Kidney (tissue), 14 donors: ENCODE results near the gene ACTBL2. TPM values are rescaled to one million over a fixed set of nuclear protein-coding genes. Genes with fewer than 3 reads are reported as not detected.
A peak's percentile ranks its signal among the peaks of the same experiment; 100 is the strongest.

ENCODE experiments used
- DNase-seq, 5 donors: peaks; one replicate each; pipeline ENCODE4 v3.0.0-alpha.2; 2013 to 2020
- FAIRE-seq: peaks from 2 replicates; lab custom pipeline; 2012; peaks lifted over from hg19 to GRCh38; lab: Jason Lieb, UNC
- H3K27ac ChIP-seq, 2 donors: one replicate each; pipeline ENCODE4 v1.7.0; 2013; ENCODE audit warnings: low read depth in 2 of 2, low read length in 2 of 2, inconsistent platforms in 1 of 2
- H3K27me3 ChIP-seq: one replicate; pipeline ENCODE4 v1.7.1; 2013; ENCODE audit warnings: low read length, inconsistent platforms; ENCODE audit not compliant: control insufficient read depth, insufficient read depth
- H3K36me3 ChIP-seq, 3 donors: one replicate each; pipeline versions ENCODE4 v1.7.0 to v1.7.1; 2013; ENCODE audit warnings: low read length in 3 of 3, control low read depth in 1 of 3, inconsistent platforms in 1 of 3; ENCODE audit not compliant: insufficient read depth in 3 of 3, control insufficient read depth in 2 of 3
- H3K4me1 ChIP-seq, 3 donors: one replicate each; pipeline versions ENCODE4 v1.7.0 to v1.7.1; 2013; ENCODE audit warnings: low read length in 3 of 3, inconsistent platforms in 1 of 3, low read depth in 1 of 3; ENCODE audit not compliant: control insufficient read depth in 2 of 3, insufficient read depth in 2 of 3
- H3K4me3 ChIP-seq, 3 donors: one replicate each; pipeline versions ENCODE4 v1.7.0 to v1.8.1; 2013; ENCODE audit warnings: low read length in 3 of 3, control low read depth in 1 of 3, inconsistent platforms in 1 of 3
- H3K9ac ChIP-seq, 3 donors: one replicate each; pipeline versions ENCODE4 v1.7.0 to v1.7.1; 2013; ENCODE audit warnings: low read length in 3 of 3, control low read depth in 1 of 3, inconsistent platforms in 1 of 3
- H3K9me3 ChIP-seq, 3 donors: one replicate each; pipeline versions ENCODE4 v1.7.0 to v1.7.1; 2013; ENCODE audit warnings: low read length in 3 of 3, control low read depth in 1 of 3, inconsistent platforms in 1 of 3; ENCODE audit not compliant: control insufficient read depth in 2 of 3, insufficient read depth in 1 of 3
- CTCF ChIP-seq: IDR thresholded peaks from 3 replicates; pipeline ENCODE4 v1.5.1; 2012; ENCODE audit warnings: mild to moderate bottlenecking, moderate library complexity, borderline replicate concordance; ENCODE audit not compliant: insufficient read depth; ENCODE audit errors: extremely low read depth
- intact Hi-C: fragments of 100-400 bp; cut with DNase I; formaldehyde crosslinking; loops from one replicate; pipeline ENCODE4 v1.11.1; 2022
- polyA plus RNA-seq: library from polyadenylated mRNA; stranded (reverse); fragments of 350-450 nt; fragmentation: Illumina TruSeq; extraction: RNeasy Lipid Tissue Mini Kit (QIAGEN cat#74804); gene quantifications from one replicate; pipeline ENCODE4 v1.2.3, GENCODE V29; 2014; ENCODE audit warnings: low read depth, low replicate concordance; ENCODE audit not compliant: insufficient read depth
- total RNA-seq: library from RNA; stranded (reverse); fragmentation: NEBNext Ultra II Directional; extraction: Animal tissue kit (Norgen Biotek cat#: 25700); gene quantifications from one replicate; pipeline ENCODE4 v1.2.1, GENCODE V29; 2021
- donor health status: control.
- donor health status: control.
- donor health status: control.
- donor health status: control.
- donor health status: control.
- donor health status: DM: yes; HTN: yes; CAD: no.
- donor health status: Normal renal cell carcinoma (clear cell type).

Gene ACTBL2
- total and polyA plus RNA-seq, 2 donors from 2014 or later: 0.13 TPM; not detected in 1

DNA sequence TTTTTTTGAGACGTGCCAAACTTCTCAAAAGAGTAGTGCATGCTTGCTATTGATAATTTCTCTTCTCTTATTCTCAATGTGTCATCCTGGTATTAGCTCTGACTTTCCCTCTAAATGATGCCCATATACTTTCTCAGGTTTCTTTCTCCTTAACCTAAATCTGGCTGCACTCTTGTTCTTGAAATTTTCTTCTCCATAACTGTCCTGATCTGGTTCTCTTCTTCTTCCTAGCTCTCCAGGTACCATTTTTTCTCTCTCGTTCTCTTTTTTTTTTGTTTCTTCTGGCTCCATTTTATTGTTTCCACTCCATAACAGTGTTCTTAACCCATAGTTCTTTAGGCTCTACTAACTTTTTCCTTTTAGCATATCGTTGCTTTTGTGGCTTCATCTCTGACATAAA is 47.9 kb downstream of the ACTBL2 start:
- Histone ChIP-seq H3K9me3 (no peaks in the 10 kb centered on the region), H3K9ac (no peak overlapping the region), H3K4me1 (no peaks in the 10 kb centered on the region), H3K4me3 (no peak overlapping the region), H3K27me3 (no peaks in the 10 kb centered on the region), H3K27ac (no peak overlapping the region), H3K36me3 (no peaks in the 10 kb centered on the region)
- no peak for DNase-seq
- FAIRE-seq: no peak
- intact Hi-C loops: no loop called here
- TF ChIP-seq CTCF: no peak

GRCh38 chr5:57434227-57434640 is 48.4 kb downstream of the ACTBL2 start:
- H3K36me3 ChIP-seq: no peaks in the 10 kb centered on the region
- no peak overlapping the region for H3K4me3 ChIP-seq
- H3K9ac ChIP-seq: no peak overlapping the region
- intact Hi-C loops: no loop called here
- H3K27me3 ChIP-seq: no peaks in the 10 kb centered on the region
- no peaks in the 10 kb centered on the region for H3K4me1 ChIP-seq
- no peak for TF ChIP-seq CTCF
- no peak for FAIRE-seq
- peak in 1 of 5 donors; percentile 41 for DNase-seq
- H3K9me3 ChIP-seq: no peaks in the 10 kb centered on the region
- no peak overlapping the region for H3K27ac ChIP-seq

DNA sequence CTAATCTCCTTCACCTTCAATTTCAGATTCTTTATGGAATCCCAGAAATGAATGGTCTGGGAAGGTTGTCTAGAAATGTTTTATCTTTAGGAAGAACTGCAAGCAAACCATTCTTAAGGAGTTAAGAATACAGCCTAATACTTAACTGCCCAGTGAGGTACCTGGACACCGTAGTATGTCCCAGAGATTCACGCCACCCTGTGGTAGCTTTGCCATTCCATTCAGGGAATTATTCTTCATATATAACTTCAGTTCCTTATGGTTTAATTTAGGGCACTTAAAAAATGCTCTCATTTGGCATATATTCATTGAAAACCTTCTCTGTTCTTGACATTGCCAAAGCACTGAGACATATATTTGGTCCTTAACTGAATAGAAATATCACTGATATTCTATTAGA is 49.7 kb downstream of the ACTBL2 start:
- TF ChIP-seq CTCF: peak; percentile 23
- H3K36me3 ChIP-seq: no peaks in the 10 kb centered on the region
- no peaks in the 10 kb centered on the region for H3K9me3 ChIP-seq
- intact Hi-C loops: no loop called here
- no peaks in the 10 kb centered on the region for H3K4me1 ChIP-seq
- FAIRE-seq (no peak), DNase-seq (no peak)
- no peaks in the 10 kb centered on the region for H3K27me3 ChIP-seq
- no peak overlapping the region for H3K9ac ChIP-seq
- no peak overlapping the region for H3K4me3 ChIP-seq
- H3K27ac ChIP-seq: no peak overlapping the region

DNA sequence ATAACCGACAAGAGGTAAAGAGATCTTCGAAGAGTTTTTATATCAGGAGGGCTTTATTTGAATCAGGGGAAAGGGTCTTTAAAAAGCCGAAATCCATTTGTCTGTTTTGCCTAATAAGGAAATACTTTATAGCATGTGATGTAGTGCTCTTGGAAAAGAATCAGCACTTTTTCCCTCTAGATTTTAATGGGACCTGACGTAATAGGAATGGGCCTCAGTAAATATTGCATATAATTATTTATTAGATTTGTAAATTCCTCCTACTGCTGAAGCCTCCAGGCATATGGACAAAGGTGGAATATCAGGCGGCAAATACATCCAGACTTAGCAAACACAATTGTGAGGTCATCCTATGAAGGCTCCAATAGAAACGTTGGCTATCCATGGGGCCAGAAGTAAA is 50.9 kb downstream of the ACTBL2 start:
- FAIRE-seq: no peak
- no peak overlapping the region for H3K9ac ChIP-seq

More for the DNA sequence above, 50.9 kb downstream of the ACTBL2 start:
- peak in 2 of 5 donors; percentile 4 to 52 for DNase-seq
- no peak for TF ChIP-seq CTCF
- no peaks in the 10 kb centered on the region for H3K4me1 ChIP-seq
- no peaks in the 10 kb centered on the region for H3K36me3 ChIP-seq
- H3K9me3 ChIP-seq: no peaks in the 10 kb centered on the region
- H3K27ac ChIP-seq: no peak overlapping the region
- intact Hi-C loops: no loop called here
- no peaks in the 10 kb centered on the region for H3K27me3 ChIP-seq
- no peak overlapping the region for H3K4me3 ChIP-seq
